VCaP (cell line): Measurements from ENCODE around the gene SPSB4.

ENCODE experiments used
- H3K27ac ChIP-seq: fragments of 450-650 bp; 2 replicates; pipeline ENCODE4 v1.5.1; 2017
- TF ChIP-seq, protein P1 (sequence below): fragments of 450-650 bp; conservative IDR thresholded peaks from 2 replicates; pipeline ENCODE4 v1.5.1; 2017; ENCODE audit warnings: mild to moderate bottlenecking, moderate library complexity

SPSB4 gene

DNA sequence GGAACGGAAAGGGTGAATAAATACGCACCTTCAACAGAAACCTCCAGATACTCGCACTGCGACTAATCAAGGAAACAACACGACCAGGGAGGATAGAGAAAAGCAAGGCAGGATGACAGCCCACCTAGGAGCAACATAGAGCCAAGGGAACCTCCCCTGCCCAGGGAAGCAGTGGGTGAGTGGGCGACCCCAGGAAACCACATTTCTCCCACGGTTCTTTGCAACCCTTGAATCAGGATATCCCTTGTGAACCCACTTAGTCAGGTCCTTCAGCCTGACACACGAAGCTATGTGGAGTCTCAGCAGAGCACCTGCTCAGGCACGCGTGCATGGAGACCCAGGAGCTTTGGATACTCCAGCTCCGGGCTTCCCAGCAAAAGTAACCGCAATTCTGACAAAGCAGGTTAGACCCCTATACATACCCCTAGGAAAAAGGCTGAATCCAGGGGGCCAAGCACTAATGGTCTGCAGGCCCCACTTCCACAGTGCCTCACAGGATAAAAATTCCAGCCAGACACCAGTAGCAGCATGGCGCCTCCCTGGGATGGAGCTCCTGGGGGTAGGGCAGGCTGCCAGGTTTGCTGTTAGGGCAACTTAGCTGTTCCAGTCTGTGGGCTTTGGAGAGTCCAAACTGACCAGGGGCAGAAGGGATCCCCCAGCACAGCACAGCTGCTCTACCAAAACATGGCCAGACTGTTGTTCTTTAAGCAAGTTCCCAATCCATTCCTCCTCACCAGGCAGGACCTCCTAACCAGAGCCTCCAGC lies 142.1 kb downstream of the SPSB4 start:
- no peak overlapping the region for H3K27ac ChIP-seq
- TF ChIP-seq, protein P1, sequence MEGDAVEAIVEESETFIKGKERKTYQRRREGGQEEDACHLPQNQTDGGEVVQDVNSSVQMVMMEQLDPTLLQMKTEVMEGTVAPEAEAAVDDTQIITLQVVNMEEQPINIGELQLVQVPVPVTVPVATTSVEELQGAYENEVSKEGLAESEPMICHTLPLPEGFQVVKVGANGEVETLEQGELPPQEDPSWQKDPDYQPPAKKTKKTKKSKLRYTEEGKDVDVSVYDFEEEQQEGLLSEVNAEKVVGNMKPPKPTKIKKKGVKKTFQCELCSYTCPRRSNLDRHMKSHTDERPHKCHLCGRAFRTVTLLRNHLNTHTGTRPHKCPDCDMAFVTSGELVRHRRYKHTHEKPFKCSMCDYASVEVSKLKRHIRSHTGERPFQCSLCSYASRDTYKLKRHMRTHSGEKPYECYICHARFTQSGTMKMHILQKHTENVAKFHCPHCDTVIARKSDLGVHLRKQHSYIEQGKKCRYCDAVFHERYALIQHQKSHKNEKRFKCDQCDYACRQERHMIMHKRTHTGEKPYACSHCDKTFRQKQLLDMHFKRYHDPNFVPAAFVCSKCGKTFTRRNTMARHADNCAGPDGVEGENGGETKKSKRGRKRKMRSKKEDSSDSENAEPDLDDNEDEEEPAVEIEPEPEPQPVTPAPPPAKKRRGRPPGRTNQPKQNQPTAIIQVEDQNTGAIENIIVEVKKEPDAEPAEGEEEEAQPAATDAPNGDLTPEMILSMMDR = no peak
